ENCODE data around the gene SFTPB. TPM values are rescaled to one million over a fixed set of nuclear protein-coding genes. Genes with fewer than 3 reads are reported as not detected.
"Not testable (repeated sequence)": the region's sequence is repeated elsewhere in the genome, so short reads cannot be mapped to it uniquely, and the experiment has no call there.

SFTPB gene
- total RNA-seq, result 10 to 100 TPM in 1 of 2 donors, under 1 TPM in 1; 0.29 to 17.3 TPM

DNA sequence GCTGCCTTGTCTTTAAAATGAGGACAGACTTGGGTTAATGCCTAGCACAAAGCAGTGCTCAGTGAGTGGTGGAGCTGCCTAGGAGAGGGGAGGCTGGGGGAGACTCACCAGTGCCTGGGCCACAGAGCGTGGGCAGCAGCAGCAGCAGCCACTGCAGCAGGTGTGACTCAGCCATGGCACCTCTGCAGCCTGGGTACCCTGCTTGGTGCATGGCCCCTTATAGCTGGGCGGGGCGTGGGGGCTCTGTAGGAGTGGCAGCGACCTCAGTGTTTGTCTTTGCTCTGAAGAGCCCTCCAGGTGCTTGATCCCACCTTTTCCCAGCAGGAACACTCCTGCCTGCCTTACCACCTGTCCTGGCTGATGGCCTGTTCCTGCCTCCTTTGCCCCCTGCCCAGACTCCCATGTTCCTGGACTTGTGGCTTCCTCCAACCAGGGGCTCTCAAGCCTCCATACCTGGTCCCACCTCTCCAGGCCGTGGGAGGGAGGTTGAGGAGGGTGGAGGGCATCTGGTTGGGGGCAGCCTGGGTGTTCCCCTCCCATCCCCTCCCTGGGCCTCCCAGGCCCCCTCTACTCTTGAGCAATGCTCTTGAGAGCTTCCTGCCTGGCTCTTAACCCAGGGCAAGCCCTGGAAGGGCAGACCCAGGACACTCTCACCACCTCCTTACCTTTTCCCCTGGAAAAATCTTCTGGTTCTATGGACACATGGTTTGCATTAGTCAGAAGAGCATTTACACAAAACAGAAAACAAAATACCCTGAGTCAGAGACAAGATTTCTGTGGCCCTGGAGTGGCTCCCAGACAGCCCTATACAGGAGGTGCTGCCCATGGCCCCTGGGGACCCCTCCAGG, at the start of gene SFTPB:
Gene SFTPB (minus strand): TSS at position 191 of the 848 bp plus-strand sequence. CDS start 16 bp downstream, at position 175.
- H3K9me3 ChIP-seq, result no peaks in the 10 kb centered on the region
- DNase-seq, result no peak
- H3K4me1 ChIP-seq, result no peaks in the 10 kb centered on the region
- H3K9ac ChIP-seq (ENCODE audit: low read depth in 2 of 2, low read length in 2 of 2), result no peak within 1 kb of the TSS
- TF ChIP-seq, protein P1, sequence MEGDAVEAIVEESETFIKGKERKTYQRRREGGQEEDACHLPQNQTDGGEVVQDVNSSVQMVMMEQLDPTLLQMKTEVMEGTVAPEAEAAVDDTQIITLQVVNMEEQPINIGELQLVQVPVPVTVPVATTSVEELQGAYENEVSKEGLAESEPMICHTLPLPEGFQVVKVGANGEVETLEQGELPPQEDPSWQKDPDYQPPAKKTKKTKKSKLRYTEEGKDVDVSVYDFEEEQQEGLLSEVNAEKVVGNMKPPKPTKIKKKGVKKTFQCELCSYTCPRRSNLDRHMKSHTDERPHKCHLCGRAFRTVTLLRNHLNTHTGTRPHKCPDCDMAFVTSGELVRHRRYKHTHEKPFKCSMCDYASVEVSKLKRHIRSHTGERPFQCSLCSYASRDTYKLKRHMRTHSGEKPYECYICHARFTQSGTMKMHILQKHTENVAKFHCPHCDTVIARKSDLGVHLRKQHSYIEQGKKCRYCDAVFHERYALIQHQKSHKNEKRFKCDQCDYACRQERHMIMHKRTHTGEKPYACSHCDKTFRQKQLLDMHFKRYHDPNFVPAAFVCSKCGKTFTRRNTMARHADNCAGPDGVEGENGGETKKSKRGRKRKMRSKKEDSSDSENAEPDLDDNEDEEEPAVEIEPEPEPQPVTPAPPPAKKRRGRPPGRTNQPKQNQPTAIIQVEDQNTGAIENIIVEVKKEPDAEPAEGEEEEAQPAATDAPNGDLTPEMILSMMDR (IDR thresholded peaks at IDR 0.05), result no peak
- intact Hi-C loops (cut with DNase I), result no loop called here
- H3K27me3 ChIP-seq, result no peaks in the 10 kb centered on the region
- no peak within 1 kb of the TSS for H3K27ac ChIP-seq
- H3K36me3 ChIP-seq, result no peaks in the 10 kb centered on the region
- H3K4me3 ChIP-seq, result no peak within 1 kb of the TSS

DNA sequence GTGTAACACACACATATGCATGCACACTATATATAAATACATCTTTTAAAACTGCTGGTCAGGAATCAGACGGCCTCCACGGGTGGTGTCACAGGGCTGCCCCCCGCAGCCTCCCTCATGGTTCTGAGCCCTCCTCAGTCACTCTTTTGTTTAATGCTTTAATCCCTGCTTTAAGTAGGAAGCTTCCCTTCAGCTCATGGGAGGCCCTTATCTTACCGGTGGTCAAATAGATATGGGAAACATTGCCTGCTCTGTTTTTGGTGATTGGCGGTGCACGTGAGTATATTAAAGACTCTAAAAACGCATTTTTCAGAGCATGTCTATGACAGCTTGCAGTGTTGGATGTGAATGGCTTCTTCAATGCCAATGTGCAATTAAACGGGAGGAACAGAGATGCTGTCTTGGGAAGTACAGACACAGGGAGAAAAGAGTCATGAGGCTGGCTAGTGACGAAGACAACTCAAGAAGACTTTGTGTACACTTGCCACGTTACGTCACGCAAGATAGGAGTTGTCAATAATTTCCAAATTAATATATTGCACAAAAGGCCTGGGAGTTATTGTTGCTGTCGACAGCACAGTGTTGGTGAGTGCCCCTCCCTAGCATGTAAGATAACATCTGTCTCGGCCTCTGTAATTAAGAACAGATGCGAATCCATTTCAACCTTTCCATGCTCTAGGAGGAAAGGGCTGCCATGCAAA, 49.5 kb upstream of the SFTPB start:
- TF ChIP-seq, protein P1 (IDR thresholded peaks at IDR 0.05), result no peak
- Histone ChIP-seq H3K27ac (no peak overlapping the region), H3K4me1 (no peaks in the 10 kb centered on the region), H3K4me3 (no peak overlapping the region), H3K36me3 (no peaks in the 10 kb centered on the region), H3K9ac (ENCODE audit: low read depth in 2 of 2, low read length in 2 of 2) (no peak overlapping the region), H3K27me3 (no peaks in the 10 kb centered on the region), H3K9me3 (no peaks in the 10 kb centered on the region)
- intact Hi-C loops (cut with DNase I), result no loop called here
- no peak for DNase-seq

DNA sequence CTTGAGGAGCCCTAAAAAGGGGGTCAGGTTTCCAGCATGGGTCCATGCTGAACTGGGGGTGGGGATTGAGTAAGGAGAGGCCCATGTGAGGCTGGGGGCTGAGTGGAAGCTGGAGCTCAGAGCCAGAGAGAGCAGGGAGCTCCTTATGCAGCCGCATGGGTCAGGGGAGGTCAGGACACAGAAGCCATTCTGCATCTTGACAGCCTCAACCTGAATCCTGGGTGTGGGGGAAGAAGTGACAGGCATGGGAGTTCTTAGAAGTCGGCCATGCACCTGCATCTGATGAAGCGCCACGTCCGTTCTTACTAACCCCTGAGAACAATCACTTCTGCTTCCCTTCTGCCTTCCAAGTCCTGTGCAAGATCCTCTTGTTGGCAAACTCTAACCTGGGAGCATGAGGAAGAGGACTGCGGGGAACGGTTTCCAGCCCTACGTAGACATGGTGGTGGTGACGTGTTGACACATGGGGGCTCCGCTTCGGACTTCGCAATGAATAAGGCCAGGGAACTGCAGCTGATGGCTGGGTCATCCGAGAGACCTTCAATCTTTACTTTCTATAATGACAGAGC, 48.4 kb upstream of the SFTPB start:
- TF ChIP-seq, protein P1 (IDR thresholded peaks at IDR 0.05), result no peak

DNA sequence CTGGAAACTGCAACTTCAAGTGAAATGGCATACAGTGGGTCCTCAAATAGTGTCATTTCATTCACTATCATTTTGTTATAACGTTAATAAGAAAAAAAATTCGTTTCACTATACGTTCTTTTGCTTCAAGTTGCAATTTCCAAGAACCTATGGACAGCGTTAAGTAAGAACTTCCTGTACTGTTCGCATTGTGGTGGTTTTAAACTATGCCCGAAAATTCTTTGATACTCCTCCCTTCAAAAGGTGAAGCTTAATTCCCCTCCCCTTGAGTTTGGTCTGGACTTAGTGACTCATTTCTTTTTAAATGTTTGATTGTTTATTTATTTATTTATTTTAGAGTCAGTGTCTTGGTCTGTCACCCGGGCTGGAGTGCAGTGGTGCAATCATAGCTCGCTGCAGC, 46.8 kb upstream of the SFTPB start:
- TF ChIP-seq, protein P1 (IDR thresholded peaks at IDR 0.05), result no peak
- no peaks in the 10 kb centered on the region for H3K36me3 ChIP-seq
- intact Hi-C loops (cut with DNase I), result no loop called here
- H3K4me3 ChIP-seq, result no peak overlapping the region
- no peaks in the 10 kb centered on the region for H3K27me3 ChIP-seq
- H3K27ac ChIP-seq, result no peak overlapping the region
- no peak for DNase-seq
- H3K9me3 ChIP-seq, result no peaks in the 10 kb centered on the region
- no peak overlapping the region for H3K9ac ChIP-seq (ENCODE audit: low read depth in 2 of 2, low read length in 2 of 2)
- no peaks in the 10 kb centered on the region for H3K4me1 ChIP-seq

More for the DNA sequence above, 48.4 kb upstream of the SFTPB start:
- no peak overlapping the region for H3K9ac ChIP-seq (ENCODE audit: low read depth in 2 of 2, low read length in 2 of 2)
- no peaks in the 10 kb centered on the region for H3K9me3 ChIP-seq
- DNase-seq, result no peak
- no peaks in the 10 kb centered on the region for H3K27me3 ChIP-seq
- no peaks in the 10 kb centered on the region for H3K36me3 ChIP-seq
- no peak overlapping the region for H3K27ac ChIP-seq
- no peaks in the 10 kb centered on the region for H3K4me1 ChIP-seq
- no peak overlapping the region for H3K4me3 ChIP-seq
- intact Hi-C loops (cut with DNase I), result no loop called here

DNA sequence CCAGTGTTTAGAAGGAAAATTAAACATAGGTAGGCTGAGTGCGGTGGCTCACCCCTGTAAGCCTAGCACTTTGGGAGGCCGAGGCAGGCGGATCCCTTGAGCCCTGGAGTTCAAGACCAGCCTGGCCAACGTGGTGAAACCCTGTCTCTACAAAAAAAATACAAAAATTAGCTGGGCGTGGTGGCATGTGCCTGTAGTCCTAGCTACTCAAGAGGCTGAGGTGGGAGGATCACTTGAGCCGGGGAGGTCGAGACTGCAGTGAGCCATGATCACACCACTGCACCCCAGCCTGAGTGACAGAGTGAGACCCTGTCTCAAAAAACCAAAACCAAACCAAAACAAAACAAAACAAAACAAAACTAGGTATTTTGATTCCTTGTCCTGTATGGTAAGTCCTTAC, 46.4 kb upstream of the SFTPB start:
- intact Hi-C loops (cut with DNase I); H3K9me3 ChIP-seq; H3K36me3 ChIP-seq; DNase-seq; H3K4me3 ChIP-seq; H3K9ac ChIP-seq (ENCODE audit: low read depth in 2 of 2, low read length in 2 of 2); H3K27me3 ChIP-seq; H3K4me1 ChIP-seq; H3K27ac ChIP-seq: not testable (repeated sequence)
